Chondrocyte (in vitro differentiated cells): ENCODE data around the gene CKM. TPM values are rescaled to one million over a fixed set of nuclear protein-coding genes. Genes with fewer than 3 reads are reported as not detected.

Source experiments
- DNase-seq: peaks from one replicate; pipeline ENCODE4 v3.0.0; 2021; ENCODE audit warnings: mixed read lengths, low spot score
- H3K27ac Mint-ChIP-seq: one replicate; pipeline ENCODE4 v1.8.0; 2021; ENCODE audit warnings: mild to moderate bottlenecking, moderate library complexity, mixed read lengths; ENCODE audit not compliant: unreplicated experiment
- H3K27me3 Mint-ChIP-seq: 2 replicates; pipeline ENCODE4 v1.8.0; 2021; ENCODE audit warnings: low read depth, mixed read lengths
- H3K36me3 Mint-ChIP-seq: 2 replicates; pipeline ENCODE4 v1.8.0; 2021; ENCODE audit warnings: low read depth, mixed read lengths
- H3K4me1 Mint-ChIP-seq: 2 replicates; pipeline ENCODE4 v1.8.0; 2021; ENCODE audit warnings: low read depth, mild to moderate bottlenecking, mixed read lengths
- H3K4me3 Mint-ChIP-seq: one replicate; pipeline ENCODE4 v1.8.0; 2021; ENCODE audit warnings: mild to moderate bottlenecking, moderate library complexity, mixed read lengths; ENCODE audit not compliant: unreplicated experiment
- H3K9me3 Mint-ChIP-seq: 2 replicates; pipeline ENCODE4 v1.8.0; 2021; ENCODE audit warnings: low read depth, mixed read lengths
- CTCF ChIP-seq: fragments of 200-600 bp; sonication (generic); IDR thresholded peaks from 2 replicates; pipeline ENCODE4 v1.5.0; 2021; ENCODE audit warnings: antibody characterized with exemption, mild to moderate bottlenecking, moderate library complexity
- total RNA-seq: library from RNA; stranded (reverse); gene quantifications from 3 replicates; pipeline ENCODE4 v1.2.1, GENCODE V29; 2021

Gene CKM
- total RNA-seq, 1 donor from 2014 or later = not detected

GRCh38 chr19:45258862-45259261, 63.8 kb downstream of the CKM start:
- H3K4me1 Mint-ChIP-seq = peaks cover 16% of the 10 kb centered on the region
- H3K36me3 Mint-ChIP-seq = peaks cover 3% of the 10 kb centered on the region
- TF ChIP-seq CTCF = no peak
- no peaks in the 10 kb centered on the region for H3K27me3 Mint-ChIP-seq
- no peak overlapping the region for H3K4me3 Mint-ChIP-seq
- H3K9me3 Mint-ChIP-seq = no peaks in the 10 kb centered on the region
- DNase-seq = no peak
- no peak overlapping the region for H3K27ac Mint-ChIP-seq

- Mint-ChIP-seq H3K4me3 (no peak overlapping the region), H3K27ac (peak overlapping the region; percentile 32), H3K27me3 (no peaks in the 10 kb centered on the region), H3K4me1 (peaks cover 34% of the 10 kb centered on the region), H3K36me3 (no peaks in the 10 kb centered on the region), H3K9me3 (no peaks in the 10 kb centered on the region)
- TF ChIP-seq CTCF = no peak
- DNase-seq = no peak
These were observed 65.8 kb downstream of the CKM start for GRCh38 chr19:45256836-45257235.

Other genes with a start within 250 kb of the CKM start
- 0.12 to 0.58 TPM (median 0.49 TPM) in 3 replicates for gene ZNF296, start 246.4 kb downstream of the CKM start, total RNA-seq
- gene GEMIN7, start 243.6 kb downstream of the CKM start, total RNA-seq = 14.7 to 21.7 TPM (median 17.8 TPM) in 3 replicates
- 23.9 to 30.2 TPM (median 24.0 TPM) in 3 replicates for gene PPP1R37, start 229.7 kb downstream of the CKM start, total RNA-seq
- 0.10 to 0.13 TPM in 2 of 3 replicates, not detected in the other for gene NKPD1, start 161.9 kb downstream of the CKM start, total RNA-seq
- gene TRAPPC6A, start 144.6 kb downstream of the CKM start, total RNA-seq = 12.7 to 15.9 TPM (median 13.7 TPM) in 3 replicates
- gene BLOC1S3, start 144.1 kb downstream of the CKM start, total RNA-seq = 15.1 to 21.0 TPM (median 17.6 TPM) in 3 replicates
- 0.37 to 1.3 TPM (median 0.51 TPM) in 3 replicates for gene EXOC3L2, start 77.5 kb downstream of the CKM start, total RNA-seq
- 36.5 to 54.7 TPM (median 46.3 TPM) in 3 replicates for gene MARK4, start 71.6 kb downstream of the CKM start, total RNA-seq
- 0.22 TPM in 1 of 3 replicates, not detected in the others for gene KLC3, start 17.9 kb upstream of the CKM start, total RNA-seq
- gene ERCC2, start 47.7 kb upstream of the CKM start, total RNA-seq = 29.6 to 38.0 TPM (median 32.5 TPM) in 3 replicates
- 67.2 to 111 TPM (median 110 TPM) in 3 replicates for gene PPP1R13L, start 82.2 kb upstream of the CKM start, total RNA-seq
- 7.3 to 10.4 TPM (median 9.6 TPM) in 3 replicates for gene POLR1G, start 83.8 kb upstream of the CKM start, total RNA-seq
- 72.4 to 93.1 TPM (median 77.9 TPM) in 3 replicates for gene ERCC1, start 101.0 kb upstream of the CKM start, total RNA-seq
- 25.5 to 50.9 TPM (median 43.8 TPM) in 3 replicates for gene FOSB, start 145.1 kb upstream of the CKM start, total RNA-seq
- 11.5 to 16.0 TPM (median 13.7 TPM) in 3 replicates for gene RTN2, start 174.2 kb upstream of the CKM start, total RNA-seq
- gene PPM1N, start 175.6 kb upstream of the CKM start, total RNA-seq = 0.52 to 0.63 TPM in 2 of 3 replicates, not detected in the other
- gene VASP, start 184.6 kb upstream of the CKM start, total RNA-seq = 65.6 to 145 TPM (median 142 TPM) in 3 replicates